NCI-H446 (cell line): ENCODE data around the gene LBHD2.
A peak's percentile ranks its signal among the peaks of the same experiment; 100 is the strongest.

Source experiments
- DNase-seq, 2 experiments: peaks; one replicate each; lab custom pipeline; 2025; lab: John Stamatoyannopoulos, UW

The LBHD2 gene

GRCh38 chr14:103091041-103091882, 7.3 kb downstream of the LBHD2 start:
- no peak for DNase-seq

GRCh38 chr14:103091883-103092222, 7.8 kb downstream of the LBHD2 start:
- no peak for DNase-seq

- no peak for DNase-seq
These were observed 9.9 kb downstream of the LBHD2 start for GRCh38 chr14:103093856-103094405.

GRCh38 chr14:103094406-103095209, 10.6 kb downstream of the LBHD2 start, which contains the start of gene EXOC3L4:
Gene EXOC3L4, plus strand, starts transcription at chr14:103094725. Its CDS starts 5,495 bp downstream, at chr14:103100220.
- no peak for DNase-seq

GRCh38 chr14:103095210-103095778, 11.3 kb downstream of the LBHD2 start:
- DNase-seq = no peak

GRCh38 chr14:103096387-103096786, 12.4 kb downstream of the LBHD2 start:
- DNase-seq = no peak

GRCh38 chr14:103097244-103097993, 13.4 kb downstream of the LBHD2 start:
- DNase-seq = no peak

- DNase-seq = no peak
These were observed 14.3 kb downstream of the LBHD2 start for GRCh38 chr14:103097994-103098957.

- no peak for DNase-seq
These were observed 15.2 kb downstream of the LBHD2 start for GRCh38 chr14:103099081-103099732.

- no peak for DNase-seq
These were observed 15.8 kb downstream of the LBHD2 start for GRCh38 chr14:103099733-103100280.

- DNase-seq = no peak
These were observed 16.5 kb downstream of the LBHD2 start for GRCh38 chr14:103100281-103101121.

GRCh38 chr14:103101257-103101962, 17.4 kb downstream of the LBHD2 start:
- no peak for DNase-seq

GRCh38 chr14:103101963-103102688, 18.1 kb downstream of the LBHD2 start:
- no peak for DNase-seq

- DNase-seq = no peak
These were observed 18.8 kb downstream of the LBHD2 start for GRCh38 chr14:103102689-103103260.

GRCh38 chr14:103103461-103104388, 19.7 kb downstream of the LBHD2 start:
- peak in 1 of 2 experiments; percentile 58 for DNase-seq

GRCh38 chr14:103104389-103104653, 20.3 kb downstream of the LBHD2 start:
- DNase-seq = no peak
